ENCODE measurements around the gene MOV10L1. TPM values are rescaled to one million over a fixed set of nuclear protein-coding genes. Genes with fewer than 3 reads are reported as not detected.
"Not testable (repeated sequence)": the region's sequence is repeated elsewhere in the genome, so short reads cannot be mapped to it uniquely, and the experiment has no call there.

Gene MOV10L1
- total and polyA plus RNA-seq, 4 donors = 0.27 to 11.9 (median 0.43) TPM

DNA sequence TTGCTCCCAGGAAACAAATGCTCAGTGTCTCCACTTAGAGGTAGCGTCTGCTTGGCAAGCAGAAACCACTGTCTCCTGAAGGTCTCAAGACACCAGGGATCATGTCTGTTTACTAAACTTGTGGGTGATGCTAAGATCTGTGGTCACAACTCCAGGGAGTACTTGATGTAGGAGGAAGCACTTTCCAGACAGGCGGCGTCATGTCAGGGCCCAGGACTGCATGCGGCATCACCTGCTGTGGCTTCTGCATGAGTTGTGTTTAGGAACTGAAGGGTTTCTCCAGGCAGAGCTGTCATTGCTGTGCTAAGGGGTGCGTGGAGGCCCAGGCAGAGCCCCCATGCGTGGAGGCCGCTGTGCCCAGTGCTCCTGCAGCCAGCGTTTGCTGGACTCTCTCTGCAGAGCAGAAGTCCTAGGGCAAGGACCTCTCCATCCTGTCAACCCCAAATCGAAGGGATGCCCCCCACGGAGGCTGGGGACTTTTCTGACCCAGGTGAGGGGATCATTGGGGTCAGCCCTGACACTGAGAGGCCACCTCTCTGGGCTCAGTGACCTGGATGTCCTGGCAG lies 72.7 kb downstream of the MOV10L1 start:
- H3K36me3 ChIP-seq (ENCODE audit: control insufficient read depth in 4 of 4, insufficient read depth in 4 of 4, low read length in 4 of 4) = no peaks in the 10 kb centered on the region
- H3K27ac ChIP-seq (ENCODE audit: low read depth in 1 of 2, low read length in 1 of 2) = no peak overlapping the region
- no peak overlapping the region for H3K4me3 ChIP-seq
- no peak for DNase-seq
- no peak overlapping the region for H3K9ac ChIP-seq (ENCODE audit: insufficient read depth in 1 of 2, low read length in 2 of 2)
- no peaks in the 10 kb centered on the region for H3K4me1 ChIP-seq (ENCODE audit: control insufficient read depth in 5 of 5, insufficient read depth in 5 of 5, low read length in 5 of 5)
- no peaks in the 10 kb centered on the region for H3K9me3 ChIP-seq (ENCODE audit: control insufficient read depth in 4 of 4, insufficient read depth in 3 of 4, low read length in 3 of 4)
- H3K27me3 ChIP-seq (ENCODE audit: control insufficient read depth in 3 of 3, insufficient read depth in 3 of 3, low read length in 2 of 3) = peaks cover 0 to 9% (median 0%) of the 10 kb centered on the region in 3 donors
- WGBS, 2 donors = 85 to 92% methylated on average over 10 of the region's 10 CpGs
- no peak for ATAC-seq (ENCODE audit: insufficient read depth, low FRiP score)
- TF ChIP-seq, protein P1, sequence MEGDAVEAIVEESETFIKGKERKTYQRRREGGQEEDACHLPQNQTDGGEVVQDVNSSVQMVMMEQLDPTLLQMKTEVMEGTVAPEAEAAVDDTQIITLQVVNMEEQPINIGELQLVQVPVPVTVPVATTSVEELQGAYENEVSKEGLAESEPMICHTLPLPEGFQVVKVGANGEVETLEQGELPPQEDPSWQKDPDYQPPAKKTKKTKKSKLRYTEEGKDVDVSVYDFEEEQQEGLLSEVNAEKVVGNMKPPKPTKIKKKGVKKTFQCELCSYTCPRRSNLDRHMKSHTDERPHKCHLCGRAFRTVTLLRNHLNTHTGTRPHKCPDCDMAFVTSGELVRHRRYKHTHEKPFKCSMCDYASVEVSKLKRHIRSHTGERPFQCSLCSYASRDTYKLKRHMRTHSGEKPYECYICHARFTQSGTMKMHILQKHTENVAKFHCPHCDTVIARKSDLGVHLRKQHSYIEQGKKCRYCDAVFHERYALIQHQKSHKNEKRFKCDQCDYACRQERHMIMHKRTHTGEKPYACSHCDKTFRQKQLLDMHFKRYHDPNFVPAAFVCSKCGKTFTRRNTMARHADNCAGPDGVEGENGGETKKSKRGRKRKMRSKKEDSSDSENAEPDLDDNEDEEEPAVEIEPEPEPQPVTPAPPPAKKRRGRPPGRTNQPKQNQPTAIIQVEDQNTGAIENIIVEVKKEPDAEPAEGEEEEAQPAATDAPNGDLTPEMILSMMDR (IDR thresholded peaks at IDR 0.05; ENCODE audit: control extremely low read depth, extremely low read depth) = no peak

DNA sequence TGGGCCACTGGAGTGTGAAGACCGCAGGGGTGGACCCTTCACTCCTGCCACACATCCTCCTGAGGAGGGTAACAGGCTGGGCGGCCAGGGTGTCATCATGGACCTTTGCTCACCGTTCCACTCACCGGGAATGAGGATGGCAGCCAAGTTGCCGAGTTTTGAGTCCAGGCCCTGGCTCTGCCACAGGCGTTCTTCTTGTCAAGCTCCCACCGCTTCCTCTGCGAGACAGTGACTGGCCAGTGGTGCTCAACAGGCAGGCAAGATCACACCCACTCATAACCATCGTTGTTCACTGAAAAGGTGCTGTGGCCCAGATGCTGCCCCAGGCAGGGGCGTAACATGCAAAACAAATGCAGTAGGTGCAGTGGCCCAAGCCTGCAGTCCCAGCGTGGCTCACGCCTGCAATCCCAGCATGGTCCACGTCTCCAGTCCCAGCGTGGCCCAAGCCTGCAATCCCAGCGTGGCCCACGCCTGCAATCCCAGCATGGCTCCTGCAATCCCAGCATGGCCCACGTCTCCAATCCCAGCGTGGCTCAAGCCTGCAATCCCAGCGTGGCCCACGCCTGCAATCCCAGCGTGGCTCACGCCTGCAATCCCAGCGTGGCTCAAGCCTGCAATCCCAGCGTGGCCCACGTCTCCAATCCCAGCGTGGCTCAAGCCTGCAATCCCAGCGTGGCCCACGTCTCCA lies 75.8 kb downstream of the MOV10L1 start:
- Histone ChIP-seq H3K27ac (ENCODE audit: low read depth in 1 of 2, low read length in 1 of 2) (no peak overlapping the region), H3K4me3 (no peak overlapping the region), H3K9me3 (ENCODE audit: control insufficient read depth in 4 of 4, insufficient read depth in 3 of 4, low read length in 3 of 4) (no peaks in the 10 kb centered on the region), H3K4me1 (ENCODE audit: control insufficient read depth in 5 of 5, insufficient read depth in 5 of 5, low read length in 5 of 5) (peaks cover 0 to under 1% (median 0%) of the 10 kb centered on the region in 5 donors), H3K9ac (ENCODE audit: insufficient read depth in 1 of 2, low read length in 2 of 2) (no peak overlapping the region), H3K36me3 (ENCODE audit: control insufficient read depth in 4 of 4, insufficient read depth in 4 of 4, low read length in 4 of 4) (no peaks in the 10 kb centered on the region), H3K27me3 (ENCODE audit: control insufficient read depth in 3 of 3, insufficient read depth in 3 of 3, low read length in 2 of 3) (peaks cover 0 to 15% (median 5%) of the 10 kb centered on the region in 3 donors)
- TF ChIP-seq, protein P1 (IDR thresholded peaks at IDR 0.05; ENCODE audit: control extremely low read depth, extremely low read depth) = no peak
- 96% methylated on average over 28 of the region's 28 CpGs for WGBS, 2 donors
- ATAC-seq (ENCODE audit: insufficient read depth, low FRiP score) = no peak
- DNase-seq = no peak

DNA sequence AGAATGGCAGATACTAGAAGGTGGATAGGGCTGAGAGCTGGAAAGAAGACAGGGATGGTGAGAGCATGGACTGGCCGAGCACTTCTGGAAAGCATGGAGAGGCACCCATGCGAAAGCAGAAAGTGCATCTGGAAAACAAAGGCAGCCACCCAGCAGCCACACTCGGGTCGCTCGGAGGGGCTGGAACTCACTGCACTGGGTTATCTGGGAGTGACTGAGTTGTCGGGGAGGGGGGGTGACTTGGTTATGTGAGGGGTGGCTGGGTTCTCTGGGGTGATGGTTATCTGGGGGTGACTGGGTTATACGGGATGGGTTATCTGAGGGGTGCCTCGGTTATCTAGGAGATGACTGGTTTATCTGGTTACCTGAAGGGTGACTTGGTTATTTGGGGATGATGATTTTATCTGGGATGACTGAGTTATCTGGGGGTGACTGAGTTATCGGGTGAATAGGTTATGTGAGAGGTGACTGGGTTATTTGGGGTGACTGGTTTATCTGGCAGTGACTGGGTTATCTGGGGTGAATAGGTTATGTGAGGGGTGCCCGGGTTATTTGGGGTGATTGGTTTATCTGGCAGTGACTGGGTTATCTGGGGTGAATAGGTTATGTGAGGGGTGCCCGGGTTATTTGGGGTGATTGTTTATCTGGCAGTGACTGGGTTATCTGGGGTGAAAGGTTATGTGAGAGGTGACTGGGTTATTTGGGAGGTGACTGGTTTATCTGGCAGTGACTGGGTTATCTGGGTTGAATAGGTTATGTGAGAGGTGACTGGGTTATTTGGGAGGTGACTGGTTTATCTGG lies 78.1 kb downstream of the MOV10L1 start:
- no peak for DNase-seq
- H3K27me3 ChIP-seq (ENCODE audit: control insufficient read depth in 3 of 3, insufficient read depth in 3 of 3, low read length in 2 of 3) = peaks cover 0 to 15% (median 5%) of the 10 kb centered on the region in 3 donors
- WGBS, 2 donors = 61 to 78% methylated on average over 11 of the region's 11 CpGs

DNA sequence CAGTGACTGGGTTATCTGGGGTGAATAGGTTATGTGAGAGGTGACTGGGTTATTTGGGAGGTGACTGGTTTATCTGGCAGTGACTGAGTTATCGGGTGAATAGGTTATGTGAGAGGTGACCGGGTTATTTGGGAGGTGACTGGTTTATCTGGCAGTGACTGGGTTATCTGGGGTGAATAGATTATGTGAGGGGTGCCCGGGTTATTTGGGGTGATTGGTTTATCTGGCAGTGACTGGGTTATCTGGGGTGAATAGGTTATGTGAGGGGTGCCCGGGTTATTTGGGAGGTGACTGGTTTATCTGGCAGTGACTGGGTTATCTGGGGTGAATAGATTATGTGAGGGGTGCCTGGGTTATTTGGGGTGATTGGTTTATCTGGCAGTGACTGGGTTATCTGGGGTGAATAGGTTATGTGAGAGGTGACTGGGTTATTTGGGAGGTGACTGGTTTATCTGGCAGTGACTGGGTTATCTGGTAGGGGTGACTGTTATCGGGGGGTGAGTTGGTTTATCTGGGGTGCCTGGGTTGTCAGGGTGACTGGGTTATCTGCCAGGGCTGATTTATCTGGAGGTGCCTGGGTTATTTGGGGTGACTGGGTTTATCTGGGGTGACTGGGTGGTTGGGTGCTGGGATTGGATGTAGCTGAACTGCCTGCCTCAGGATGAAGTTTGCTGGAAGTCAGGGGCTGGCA lies 78.8 kb downstream of the MOV10L1 start:
- not testable (repeated sequence) for H3K9me3 ChIP-seq (ENCODE audit: control insufficient read depth in 4 of 4, insufficient read depth in 3 of 4, low read length in 3 of 4); H3K4me1 ChIP-seq (ENCODE audit: control insufficient read depth in 5 of 5, insufficient read depth in 5 of 5, low read length in 5 of 5); H3K36me3 ChIP-seq (ENCODE audit: control insufficient read depth in 4 of 4, insufficient read depth in 4 of 4, low read length in 4 of 4); DNase-seq; ATAC-seq (ENCODE audit: insufficient read depth, low FRiP score); H3K4me3 ChIP-seq; H3K27ac ChIP-seq (ENCODE audit: low read depth in 1 of 2, low read length in 1 of 2); H3K9ac ChIP-seq (ENCODE audit: insufficient read depth in 1 of 2, low read length in 2 of 2)
- 76 to 92% methylated on average over 5 of the region's 5 CpGs for WGBS, 2 donors
- H3K27me3 ChIP-seq (ENCODE audit: control insufficient read depth in 3 of 3, insufficient read depth in 3 of 3, low read length in 2 of 3) = peaks cover 0 to 15% (median 5%) of the 10 kb centered on the region in 3 donors

More for the DNA sequence above, 78.1 kb downstream of the MOV10L1 start:
- H3K36me3 ChIP-seq (ENCODE audit: control insufficient read depth in 4 of 4, insufficient read depth in 4 of 4, low read length in 4 of 4) = no peaks in the 10 kb centered on the region
- no peak overlapping the region for H3K27ac ChIP-seq (ENCODE audit: low read depth in 1 of 2, low read length in 1 of 2)
- ATAC-seq (ENCODE audit: insufficient read depth, low FRiP score) = no peak
- TF ChIP-seq, protein P1 (IDR thresholded peaks at IDR 0.05; ENCODE audit: control extremely low read depth, extremely low read depth) = no peak
- H3K9me3 ChIP-seq (ENCODE audit: control insufficient read depth in 4 of 4, insufficient read depth in 3 of 4, low read length in 3 of 4) = no peaks in the 10 kb centered on the region
- no peak overlapping the region for H3K9ac ChIP-seq (ENCODE audit: insufficient read depth in 1 of 2, low read length in 2 of 2)
- no peak overlapping the region for H3K4me3 ChIP-seq
- H3K4me1 ChIP-seq (ENCODE audit: control insufficient read depth in 5 of 5, insufficient read depth in 5 of 5, low read length in 5 of 5) = peaks cover 0 to 5% (median 0%) of the 10 kb centered on the region in 5 donors
